Stimulated activated memory B cell treated with anti-CD40 and anti-IgM and Interleukin-4, amounts not matched to agents 10 μg/mL and 1 μg/mL and 100 μg/mL, for 72 hours (primary cell): ENCODE data around the gene FYN.
"Not testable (repeated sequence)": the region's sequence is repeated elsewhere in the genome, so short reads cannot be mapped to it uniquely, and the experiment has no call there.

Source experiments
- ATAC-seq: fragments of 150-1000 bp; cut with Tn5 transposase; 2 replicates; pipeline ENCODE4 v1.10.0; 2021
- H3K27ac Mint-ChIP-seq: one replicate; pipeline ENCODE4 v1.8.0; 2022; ENCODE audit warnings: mild to moderate bottlenecking, mixed read lengths
- H3K27me3 Mint-ChIP-seq: one replicate; pipeline ENCODE4 v1.8.0; 2022; ENCODE audit warnings: mixed read lengths
- H3K36me3 Mint-ChIP-seq: one replicate; pipeline ENCODE4 v1.8.0; 2022; ENCODE audit warnings: mixed read lengths
- H3K4me1 Mint-ChIP-seq: one replicate; pipeline ENCODE4 v1.8.0; 2022; ENCODE audit warnings: mixed read lengths
- H3K4me3 Mint-ChIP-seq: one replicate; pipeline ENCODE4 v1.8.0; 2022; ENCODE audit warnings: mild to moderate bottlenecking, moderate library complexity, mixed read lengths
- H3K9me3 Mint-ChIP-seq: one replicate; pipeline ENCODE4 v1.8.0; 2022; ENCODE audit warnings: mixed read lengths

The FYN gene

DNA sequence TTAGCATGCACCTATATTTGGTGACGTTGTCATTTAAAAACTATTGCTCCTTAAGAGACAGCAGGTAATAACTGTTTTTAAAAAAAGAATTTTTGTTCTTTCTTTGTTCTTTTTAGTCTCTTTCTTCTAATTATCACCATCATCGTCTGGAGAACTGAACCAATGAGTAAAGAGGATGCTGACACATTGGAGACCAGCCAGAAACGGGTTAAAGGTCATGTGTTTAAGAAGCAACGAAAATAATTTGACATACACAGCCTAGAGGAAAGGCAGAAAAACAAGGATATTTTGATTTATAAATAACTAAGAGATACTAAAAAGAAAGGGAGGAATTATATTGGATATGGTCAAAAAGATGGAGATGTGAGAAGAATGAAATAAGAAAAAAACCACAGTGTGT, 19.2 kb upstream of the FYN start:
- H3K4me3 Mint-ChIP-seq: no peak overlapping the region
- no peaks in the 10 kb centered on the region for H3K4me1 Mint-ChIP-seq
- no peak overlapping the region for H3K27ac Mint-ChIP-seq
- H3K36me3 Mint-ChIP-seq: no peaks in the 10 kb centered on the region
- H3K9me3 Mint-ChIP-seq: no peaks in the 10 kb centered on the region
- no peaks in the 10 kb centered on the region for H3K27me3 Mint-ChIP-seq
- ATAC-seq: no peak

DNA sequence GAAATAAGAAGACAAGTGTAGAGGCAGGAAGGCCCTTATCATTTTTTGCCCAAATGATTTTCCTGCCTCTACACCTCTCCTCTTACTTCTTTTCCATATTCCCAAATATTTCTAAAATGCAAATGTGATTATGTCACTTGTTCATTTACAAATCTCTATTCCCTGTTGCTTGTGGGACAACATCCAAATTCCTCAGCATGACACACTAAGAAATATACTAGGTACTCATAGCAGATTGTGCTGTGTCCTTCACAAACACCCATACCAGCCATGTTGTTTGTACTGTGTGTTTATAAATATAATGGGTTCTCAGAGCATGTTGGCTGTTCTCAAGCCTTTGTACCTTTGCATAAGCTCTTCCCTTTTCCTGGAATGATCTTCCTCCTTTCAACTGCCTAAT, 17.7 kb upstream of the FYN start:
- Mint-ChIP-seq H3K9me3 (peaks cover under 1% of the 10 kb centered on the region), H3K4me3 (no peak overlapping the region), H3K36me3 (no peaks in the 10 kb centered on the region), H3K27ac (no peak overlapping the region), H3K4me1 (no peaks in the 10 kb centered on the region), H3K27me3 (no peaks in the 10 kb centered on the region)
- no peak for ATAC-seq

DNA sequence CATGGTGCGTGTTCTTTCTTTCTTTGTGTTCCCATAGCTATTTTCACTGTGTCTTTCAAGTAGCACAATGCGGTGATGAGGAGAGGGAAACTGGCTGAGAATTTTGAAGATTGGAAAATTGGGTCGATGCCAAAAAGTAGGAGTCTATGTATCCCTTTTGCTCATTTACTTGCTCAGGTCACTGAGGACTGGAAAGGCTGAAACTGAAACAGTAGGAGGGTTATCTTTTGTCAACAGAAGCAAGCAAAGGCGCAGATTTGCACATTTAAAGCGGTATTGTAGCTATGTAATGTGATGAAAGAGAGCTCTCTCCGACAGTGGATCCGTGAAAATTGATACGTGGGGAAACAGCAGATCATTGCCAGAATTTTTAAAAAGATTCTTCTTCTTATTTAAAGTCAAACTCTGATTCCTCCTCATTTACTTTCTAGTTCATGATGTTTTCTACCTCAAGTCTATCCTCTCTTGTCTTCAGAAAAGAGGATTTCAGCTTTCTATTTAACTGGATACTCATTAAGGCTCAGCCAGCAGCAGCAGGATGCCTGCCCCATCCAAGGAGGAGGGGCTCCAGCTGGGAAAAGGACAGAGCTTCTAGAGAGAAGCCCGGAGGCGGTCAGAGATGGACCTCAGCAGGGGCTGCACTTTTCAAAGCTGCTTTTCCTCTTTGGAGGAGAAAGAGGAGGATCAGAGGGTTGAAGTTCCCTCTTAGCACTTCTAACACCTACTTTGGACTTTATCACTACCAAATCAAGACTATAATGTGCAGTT, 15.9 kb upstream of the FYN start:
- no peak overlapping the region for H3K4me3 Mint-ChIP-seq
- peaks cover 8% of the 10 kb centered on the region for H3K9me3 Mint-ChIP-seq
- H3K27ac Mint-ChIP-seq: no peak overlapping the region
- no peaks in the 10 kb centered on the region for H3K36me3 Mint-ChIP-seq
- H3K4me1 Mint-ChIP-seq: no peaks in the 10 kb centered on the region
- no peak for ATAC-seq
- no peaks in the 10 kb centered on the region for H3K27me3 Mint-ChIP-seq

DNA sequence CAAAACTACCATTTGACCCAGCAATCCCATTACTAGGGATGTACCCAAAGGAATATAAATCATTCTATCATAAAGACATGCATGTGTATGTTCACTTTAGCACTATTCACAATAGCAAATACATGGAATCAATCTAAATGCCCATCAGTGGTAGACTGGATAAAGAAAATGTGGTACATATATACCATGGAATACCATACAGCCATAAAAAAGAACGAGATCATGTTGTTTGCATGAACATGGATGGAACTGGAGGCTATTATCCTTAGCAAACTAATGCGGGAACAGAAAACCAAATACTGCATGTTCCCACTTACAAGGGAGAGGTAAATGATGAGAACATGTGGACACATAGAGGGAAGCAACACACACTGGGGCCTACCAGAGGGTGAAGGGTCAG, 13.5 kb upstream of the FYN start:
- ATAC-seq, H3K4me3 Mint-ChIP-seq, H3K4me1 Mint-ChIP-seq, H3K36me3 Mint-ChIP-seq, H3K9me3 Mint-ChIP-seq, H3K27me3 Mint-ChIP-seq, H3K27ac Mint-ChIP-seq: not testable (repeated sequence)

DNA sequence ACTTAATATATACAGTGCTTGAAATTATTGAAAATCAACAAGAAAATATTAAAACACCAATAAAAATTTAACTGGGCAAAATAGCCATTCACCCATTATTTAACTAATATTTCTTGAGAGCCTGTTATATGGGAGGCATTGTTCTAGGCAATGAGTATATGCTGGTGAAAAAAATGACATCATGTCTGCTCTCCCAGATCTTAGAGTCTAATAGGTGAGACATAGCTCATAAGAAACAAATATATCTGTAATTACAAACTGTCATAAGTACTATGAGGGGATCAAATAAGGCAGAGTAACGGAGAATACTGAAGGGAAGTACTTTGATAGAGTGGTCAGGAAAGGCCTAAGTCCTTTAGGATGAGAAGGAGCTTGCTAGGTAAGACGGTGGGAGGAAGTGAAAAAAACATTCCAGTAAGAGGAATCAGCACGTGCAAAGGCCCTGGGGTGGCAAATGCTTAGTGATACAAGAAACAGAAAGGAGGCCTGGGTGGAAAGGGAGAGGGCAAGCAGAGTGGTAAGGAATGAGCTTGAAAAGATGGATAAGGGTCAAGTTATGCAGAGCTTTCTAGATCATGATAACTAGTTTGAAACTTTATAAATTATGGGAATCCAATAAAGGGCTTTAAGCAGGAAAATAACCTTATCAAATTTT, 12.2 kb upstream of the FYN start:
- ATAC-seq: no peak
- Mint-ChIP-seq H3K9me3 (peaks cover 11% of the 10 kb centered on the region), H3K4me3 (no peak overlapping the region), H3K27me3 (no peaks in the 10 kb centered on the region), H3K27ac (no peak overlapping the region), H3K4me1 (no peaks in the 10 kb centered on the region), H3K36me3 (peaks cover 8% of the 10 kb centered on the region)

DNA sequence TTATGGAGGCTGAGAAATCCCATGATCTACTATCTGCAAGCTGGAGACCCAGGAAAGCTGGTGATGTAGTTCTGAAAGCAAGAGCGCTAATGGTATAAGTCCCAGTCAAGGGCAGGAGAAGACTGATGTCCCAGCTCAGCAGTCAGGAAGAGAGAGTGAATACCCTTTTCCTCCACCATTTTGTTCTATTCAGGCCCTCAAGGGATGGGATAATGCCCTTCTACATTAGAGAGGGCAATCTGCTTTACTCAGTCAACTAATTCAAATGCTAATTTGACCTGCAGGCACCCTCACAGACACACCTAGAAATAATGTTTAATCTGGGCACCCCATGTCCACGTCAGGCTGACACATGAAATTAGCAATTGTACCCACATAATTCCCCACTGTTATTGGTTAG, 10.8 kb upstream of the FYN start:
- no peak overlapping the region for H3K27ac Mint-ChIP-seq
- H3K4me3 Mint-ChIP-seq: no peak overlapping the region
- H3K9me3 Mint-ChIP-seq: peaks cover 13% of the 10 kb centered on the region
- H3K36me3 Mint-ChIP-seq: peaks cover 12% of the 10 kb centered on the region
- ATAC-seq: no peak
- H3K27me3 Mint-ChIP-seq: no peaks in the 10 kb centered on the region
- H3K4me1 Mint-ChIP-seq: no peaks in the 10 kb centered on the region

DNA sequence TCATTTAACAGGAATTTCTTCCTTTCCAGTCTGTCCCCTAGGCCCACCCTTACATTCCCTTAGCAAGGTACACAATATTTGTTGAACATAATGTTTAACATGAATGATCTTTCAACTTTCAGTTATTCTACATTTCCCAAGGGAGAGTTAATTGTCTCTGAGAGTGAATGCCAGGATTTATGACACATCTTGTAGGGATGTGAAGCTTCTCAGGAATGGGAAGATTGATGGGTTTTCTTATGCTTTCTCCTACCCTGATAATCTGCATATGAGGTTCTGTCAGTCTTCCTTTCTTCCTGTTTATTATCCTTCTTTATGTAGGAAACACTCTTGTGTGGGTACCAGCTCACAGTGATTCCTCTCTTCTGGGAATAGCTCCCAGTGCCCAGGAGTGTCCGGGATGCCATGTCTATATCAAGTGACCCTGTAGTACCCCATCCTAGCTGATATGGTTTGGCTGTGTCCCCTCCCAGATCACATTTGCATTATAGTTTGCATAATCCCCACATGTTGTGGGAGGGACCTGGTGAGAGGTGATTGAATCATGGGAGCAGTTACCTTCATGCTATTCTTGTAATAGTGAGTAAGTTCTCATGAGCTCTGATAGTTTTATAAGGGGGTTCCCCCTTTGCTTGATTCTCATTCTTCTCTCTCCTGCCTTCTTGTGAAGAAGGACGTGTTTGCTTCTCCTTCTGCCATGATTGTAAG, 7.1 kb upstream of the FYN start:
- ATAC-seq: no peak
- H3K27ac Mint-ChIP-seq: no peak overlapping the region
- no peaks in the 10 kb centered on the region for H3K4me1 Mint-ChIP-seq

DNA sequence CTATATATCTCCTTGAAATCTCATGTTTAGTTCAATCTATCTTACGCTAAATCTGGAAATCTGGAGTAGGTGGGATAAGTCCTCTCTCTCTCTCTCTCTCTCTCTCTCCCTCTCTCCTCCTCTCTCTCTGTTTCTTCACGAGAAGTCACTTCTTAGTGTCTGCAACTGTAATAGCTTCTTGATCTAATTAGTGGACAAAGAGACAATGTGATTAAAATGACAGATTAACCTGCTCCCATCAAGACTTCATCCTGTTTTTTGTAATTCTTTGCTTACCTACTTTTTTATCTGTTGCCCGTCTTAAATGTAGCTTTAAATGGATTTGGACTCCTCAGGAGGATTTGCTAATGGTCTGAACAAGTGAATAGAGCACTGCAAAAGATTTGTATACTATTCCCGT, 2.5 kb upstream of the FYN start:
- H3K36me3 Mint-ChIP-seq: peaks cover 12% of the 10 kb centered on the region
- H3K9me3 Mint-ChIP-seq: peaks cover 4% of the 10 kb centered on the region
- ATAC-seq: no peak
- peaks cover 22% of the 10 kb centered on the region for H3K4me1 Mint-ChIP-seq
- H3K4me3 Mint-ChIP-seq: no peak overlapping the region
- no peaks in the 10 kb centered on the region for H3K27me3 Mint-ChIP-seq
- no peak overlapping the region for H3K27ac Mint-ChIP-seq

More for the DNA sequence above, 7.1 kb upstream of the FYN start:
- H3K27me3 Mint-ChIP-seq: no peaks in the 10 kb centered on the region
- peaks cover 5% of the 10 kb centered on the region for H3K9me3 Mint-ChIP-seq
- H3K36me3 Mint-ChIP-seq: peaks cover 12% of the 10 kb centered on the region
- H3K4me3 Mint-ChIP-seq: no peak overlapping the region

DNA sequence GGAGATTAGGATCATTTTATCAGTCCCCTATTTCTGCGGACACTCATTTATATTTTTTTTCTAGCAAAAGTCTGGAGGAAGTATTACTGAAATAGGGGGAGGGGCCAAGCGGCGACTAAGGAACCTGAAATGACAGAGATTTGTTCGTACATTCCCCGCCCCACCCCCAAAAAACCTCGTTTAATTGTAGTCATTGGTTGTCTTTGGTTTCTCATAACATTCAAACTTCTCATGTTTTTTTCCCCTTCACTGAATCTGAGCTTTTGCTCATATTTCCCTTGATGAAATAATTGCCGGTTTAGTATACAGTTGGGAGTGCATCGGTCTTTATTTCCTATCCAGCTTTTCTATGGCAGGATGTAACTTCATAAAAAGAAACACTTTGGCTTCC, 768 bp upstream of the FYN start:
- H3K4me1 Mint-ChIP-seq: peaks cover 32% of the 10 kb centered on the region
- peak overlapping the region; percentile 75 for H3K27ac Mint-ChIP-seq
- H3K4me3 Mint-ChIP-seq: peak overlapping the region; percentile 91

DNA sequence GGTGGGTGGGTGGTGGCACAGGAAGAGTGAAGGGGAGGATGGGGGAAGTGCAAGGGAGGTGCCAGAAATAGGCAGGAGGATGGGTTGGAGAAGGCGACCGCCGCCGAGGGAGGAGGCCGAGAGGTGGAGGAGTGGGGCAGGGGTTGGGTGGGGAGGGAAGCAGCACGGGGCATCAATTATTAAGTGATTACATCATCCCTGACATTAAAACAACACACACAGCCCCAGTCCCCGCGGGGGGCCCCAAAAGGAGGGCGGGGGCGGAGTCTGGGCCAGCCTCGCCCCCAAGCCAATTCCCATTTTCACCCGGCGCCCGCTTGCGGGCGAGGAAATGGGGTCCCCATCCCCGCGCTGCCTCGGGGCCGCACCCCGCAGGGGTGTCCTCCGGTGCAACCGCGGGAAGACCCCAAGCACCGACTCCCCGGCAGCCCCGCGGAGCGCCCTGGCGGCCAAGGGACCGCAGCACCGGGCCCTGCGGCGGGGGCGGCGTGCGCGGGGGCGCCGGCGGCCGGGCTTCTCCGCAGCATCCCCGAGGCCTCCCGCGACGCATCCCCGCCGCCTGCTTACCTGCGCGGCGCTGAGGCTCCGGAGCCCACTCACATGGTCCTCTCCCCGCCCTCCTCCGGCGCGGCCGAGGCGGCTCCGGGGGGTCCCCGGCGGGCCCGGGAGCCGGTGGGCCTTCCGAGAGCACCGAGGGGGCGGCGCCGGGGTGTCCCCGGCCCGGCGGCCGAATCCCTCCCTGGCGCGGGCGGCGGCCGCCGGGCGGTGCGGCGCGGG, 663 bp downstream of the FYN start:
- no peaks in the 10 kb centered on the region for H3K9me3 Mint-ChIP-seq
- H3K36me3 Mint-ChIP-seq: peaks cover 11% of the 10 kb centered on the region
- peaks cover 38% of the 10 kb centered on the region for H3K4me1 Mint-ChIP-seq
- no peaks in the 10 kb centered on the region for H3K27me3 Mint-ChIP-seq
- peak overlapping the region; percentile 97 for H3K4me3 Mint-ChIP-seq
- peak overlapping the region; percentile 91 for H3K27ac Mint-ChIP-seq
- peak; percentile 53 for ATAC-seq

More for the DNA sequence above, 768 bp upstream of the FYN start:
- Mint-ChIP-seq H3K9me3 (no peaks in the 10 kb centered on the region), H3K36me3 (peaks cover 11% of the 10 kb centered on the region), H3K27me3 (no peaks in the 10 kb centered on the region)
- no peak for ATAC-seq

DNA sequence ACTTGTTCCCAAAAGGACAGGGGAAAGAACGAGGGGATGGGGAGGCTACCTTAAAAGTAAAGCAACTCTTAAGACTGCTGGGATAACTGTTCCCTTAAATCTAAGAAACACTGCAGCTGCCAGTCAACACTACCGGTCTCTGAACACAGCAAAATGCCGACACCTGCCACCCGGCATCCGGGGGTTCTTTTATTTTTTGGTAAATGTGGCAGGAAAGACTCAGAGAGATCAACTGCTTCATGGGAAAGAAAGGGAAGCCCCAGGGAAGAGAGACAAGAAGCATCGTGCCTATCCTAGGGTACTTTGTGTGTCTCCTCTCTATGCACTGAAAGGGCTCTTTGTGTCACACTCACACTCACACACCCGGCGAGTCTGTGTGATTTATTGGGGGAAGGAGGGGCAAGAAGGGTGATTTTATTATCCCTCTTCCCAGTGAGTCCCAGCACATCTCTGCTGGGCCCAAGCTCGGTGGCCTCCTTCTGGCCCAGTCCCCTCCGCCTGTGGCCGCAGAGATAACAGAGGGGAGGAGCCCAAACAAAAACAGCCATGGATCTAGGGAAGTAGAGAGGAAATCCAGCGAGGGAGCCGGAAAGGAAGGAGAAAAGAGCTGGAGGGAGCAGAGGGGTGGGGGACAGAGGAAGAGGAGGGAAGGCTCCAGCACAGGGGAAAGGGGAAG, 1.4 kb downstream of the FYN start:
- no peak for ATAC-seq
- H3K27me3 Mint-ChIP-seq: no peaks in the 10 kb centered on the region
- peak overlapping the region; percentile 97 for H3K4me3 Mint-ChIP-seq
- H3K27ac Mint-ChIP-seq: peak overlapping the region; percentile 91
- no peaks in the 10 kb centered on the region for H3K9me3 Mint-ChIP-seq
- H3K36me3 Mint-ChIP-seq: peaks cover 13% of the 10 kb centered on the region
- peaks cover 43% of the 10 kb centered on the region for H3K4me1 Mint-ChIP-seq

DNA sequence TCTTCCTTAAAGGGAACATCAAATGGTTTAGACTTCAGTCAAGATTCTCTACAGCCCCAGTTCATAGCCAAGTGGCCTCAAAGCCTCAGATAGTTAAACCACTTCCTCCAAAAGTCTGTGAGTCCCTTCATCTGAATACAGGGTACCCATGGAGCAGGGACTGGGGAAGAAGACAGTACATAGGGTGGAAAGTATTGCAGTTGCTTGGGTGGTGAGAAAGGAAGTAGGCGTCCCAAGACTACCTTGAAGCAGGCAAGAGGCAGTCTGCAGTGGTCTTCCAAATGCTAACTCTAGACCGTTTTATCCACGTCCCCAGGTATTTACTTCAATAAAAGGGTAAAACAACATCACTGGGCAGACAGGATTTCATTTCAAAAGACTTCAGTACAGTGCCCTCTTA, 2.0 kb downstream of the FYN start:
- ATAC-seq: peak; percentile 6
- H3K4me1 Mint-ChIP-seq: peaks cover 46% of the 10 kb centered on the region
- H3K27me3 Mint-ChIP-seq: no peaks in the 10 kb centered on the region
- peak overlapping the region; percentile 97 for H3K4me3 Mint-ChIP-seq
- peaks cover 15% of the 10 kb centered on the region for H3K36me3 Mint-ChIP-seq
- H3K9me3 Mint-ChIP-seq: no peaks in the 10 kb centered on the region
- H3K27ac Mint-ChIP-seq: peak overlapping the region; percentile 91

DNA sequence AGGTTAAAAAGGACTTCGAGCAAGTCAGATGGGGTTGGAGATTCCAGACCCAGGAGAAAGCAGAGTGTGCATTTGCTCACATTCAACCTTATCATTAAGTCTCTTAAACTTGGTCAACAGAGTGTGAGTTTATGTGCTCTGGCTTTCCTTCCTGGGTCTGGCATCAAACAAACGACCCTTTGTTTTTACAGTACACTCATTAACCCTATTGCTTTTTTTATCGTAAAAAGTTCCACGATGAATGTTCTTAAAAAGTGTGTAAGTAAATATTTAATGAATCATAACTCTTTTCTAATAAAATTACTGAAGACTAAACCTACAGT, 2.5 kb downstream of the FYN start:
- ATAC-seq: no peak
- Mint-ChIP-seq H3K27ac (peak overlapping the region; percentile 91), H3K27me3 (no peaks in the 10 kb centered on the region), H3K9me3 (no peaks in the 10 kb centered on the region), H3K4me3 (peak overlapping the region; percentile 97), H3K36me3 (peaks cover 15% of the 10 kb centered on the region), H3K4me1 (peaks cover 51% of the 10 kb centered on the region)

DNA sequence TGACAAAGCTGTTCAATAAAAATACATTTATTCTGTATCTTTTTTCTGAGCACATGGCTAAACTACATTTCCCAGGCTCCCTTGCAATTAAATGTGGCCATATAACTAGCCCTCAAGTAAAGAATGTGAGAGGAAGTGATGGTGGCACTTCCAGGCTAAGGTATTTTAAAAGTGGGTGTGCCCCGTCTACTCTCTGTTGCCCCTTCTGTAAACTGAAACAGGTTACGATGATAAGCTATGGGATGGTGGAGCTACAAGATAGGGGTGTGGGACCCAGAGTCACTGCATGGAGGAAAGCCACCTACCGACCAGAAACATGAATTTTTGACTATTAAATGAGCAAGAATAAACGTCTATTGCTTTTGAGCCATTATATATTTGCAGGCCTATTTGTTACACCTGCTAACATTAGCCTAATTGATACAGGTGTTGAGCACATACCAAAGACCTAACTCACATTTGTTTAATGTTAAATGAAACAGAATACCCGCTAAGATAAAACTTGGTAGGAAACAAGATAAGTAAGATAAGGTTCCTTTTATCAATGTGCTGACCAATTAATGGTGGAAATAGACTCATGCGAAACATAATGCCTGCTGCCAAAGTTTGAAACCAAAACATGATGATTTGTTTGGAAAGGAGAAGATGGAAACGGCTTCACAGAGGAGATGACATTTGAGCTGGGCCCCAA, 3.1 kb downstream of the FYN start:
- no peak for ATAC-seq
- Mint-ChIP-seq H3K4me1 (peaks cover 56% of the 10 kb centered on the region), H3K4me3 (peak overlapping the region; percentile 52), H3K27ac (no peak overlapping the region), H3K36me3 (peaks cover 15% of the 10 kb centered on the region), H3K9me3 (no peaks in the 10 kb centered on the region), H3K27me3 (no peaks in the 10 kb centered on the region)
